H1 (cell line): ENCODE measurements around the gene COQ8B. TPM values are rescaled to one million over a fixed set of nuclear protein-coding genes. Genes with fewer than 3 reads are reported as not detected.

Experiments
- CTCF ChIA-PET: fragments of 300-600 bp; sonication (Branson Sonifier 250); formaldehyde crosslinking; loops from one replicate; lab custom pipeline; 2021; ENCODE audit not compliant: partially characterized antibody; lab: Charles Lee
- POLR2A ChIA-PET: fragments of 300-600 bp; sonication (Branson Sonifier 250); formaldehyde crosslinking; loops from one replicate; lab custom pipeline; 2021; ENCODE audit warnings: inconsistent platforms; ENCODE audit not compliant: partially characterized antibody; lab: Charles Lee
- DNase-seq, 2 experiments: peaks; one replicate each; pipeline versions ENCODE4 v3.0.0 to v3.0.0-alpha.2; 2010 to 2022; ENCODE audit warnings: low spot score in 2 of 2, low read depth in 1 of 2, mixed read lengths in 1 of 2
- FAIRE-seq: peaks from 2 replicates; lab custom pipeline; 2011; peaks lifted over from hg19 to GRCh38; lab: Jason Lieb, UNC
- H2AFZ ChIP-seq: 2 replicates; pipeline ENCODE4 v1.8.1; 2012; ENCODE audit warnings: low read length, inconsistent platforms
- H2AK5ac ChIP-seq: 2 replicates; pipeline ENCODE4 v1.6.1; 2013; ENCODE audit warnings: low read depth, low read length
- H2BK120ac ChIP-seq: replicated peaks from 2 replicates; pipeline ENCODE3; 2013; ENCODE audit warnings: low read depth, low read length, inconsistent platforms
- H2BK12ac ChIP-seq: 2 replicates; pipeline ENCODE4 v1.6.1; 2013; ENCODE audit warnings: low read depth, low read length
- H2BK15ac ChIP-seq: 2 replicates; pipeline ENCODE4 v1.6.1; 2013; ENCODE audit warnings: low read length
- H2BK20ac ChIP-seq: 2 replicates; pipeline ENCODE4 v1.6.1; 2013; ENCODE audit warnings: low read length
- H2BK5ac ChIP-seq: 2 replicates; pipeline ENCODE4 v1.6.1; 2013; ENCODE audit warnings: low read depth, low read length
- H3K14ac ChIP-seq: 2 replicates; pipeline ENCODE4 v1.6.1; 2013; ENCODE audit warnings: inconsistent platforms; ENCODE audit not compliant: insufficient read length
- H3K18ac ChIP-seq: 2 replicates; pipeline ENCODE4 v1.6.1; 2013; ENCODE audit warnings: low read length; ENCODE audit errors: extremely low read depth
- H3K23ac ChIP-seq: 2 replicates; pipeline ENCODE4 v1.6.1; 2013; ENCODE audit warnings: inconsistent platforms; ENCODE audit not compliant: insufficient read length
- H3K23me2 ChIP-seq: 2 replicates; pipeline ENCODE4 v1.6.1; 2013; ENCODE audit warnings: low read depth, low read length
- H3K27ac ChIP-seq: 2 replicates; pipeline ENCODE4 v1.6.1; 2011; ENCODE audit warnings: low read depth, low read length, inconsistent platforms
- H3K27me3 ChIP-seq, 4 experiments: replicated peaks in 1 of 4; 1 replicate in 1 of 4; 2 replicates in 3 of 4; pipeline versions ENCODE4 v1.6.1 to v1.8.1; 2011 to 2013; ENCODE audit warnings: low read length in 3 of 4, mild to moderate bottlenecking in 3 of 4, inconsistent platforms in 2 of 4, mixed read lengths in 2 of 4, moderate library complexity in 1 of 4; ENCODE audit not compliant: control insufficient read depth in 3 of 4, insufficient read depth in 3 of 4; ENCODE audit errors: extremely low read depth in 1 of 4
- H3K36me3 ChIP-seq, 4 experiments: 2 replicates each; pipeline versions ENCODE4 v1.6.1 to v1.8.1; 2011 to 2013; ENCODE audit warnings: mild to moderate bottlenecking in 4 of 4, low read length in 3 of 4, moderate library complexity in 2 of 4, control low read depth in 1 of 4, inconsistent platforms in 1 of 4; ENCODE audit not compliant: insufficient read depth in 4 of 4, control insufficient read depth in 2 of 4
- H3K4ac ChIP-seq: replicated peaks from 2 replicates; pipeline ENCODE3; 2013; ENCODE audit warnings: low read length, low read depth, mixed read lengths, inconsistent platforms; ENCODE audit not compliant: insufficient read length
- H3K4me1 ChIP-seq, 4 experiments: replicated peaks in 1 of 4; 1 replicate in 1 of 4; 2 replicates in 3 of 4; pipeline versions ENCODE4 v1.6.1 to v1.8.1; 2011 to 2013; ENCODE audit warnings: low read length in 3 of 4, inconsistent platforms in 2 of 4, mixed read lengths in 1 of 4; ENCODE audit not compliant: insufficient read depth in 4 of 4, control insufficient read depth in 3 of 4
- H3K4me2 ChIP-seq, 2 experiments: 2 replicates each; pipeline versions ENCODE4 v1.6.1 to v1.8.1; 2011 to 2013; ENCODE audit warnings: low read depth in 2 of 2, low read length in 2 of 2, control low read depth in 1 of 2, inconsistent platforms in 1 of 2, mild to moderate bottlenecking in 1 of 2; ENCODE audit not compliant: insufficient read depth in 1 of 2
- H3K4me3 ChIP-seq, 4 experiments: fragments of 200-600, 300-600 bp in 1 of 4; sonication (generic), shearing (Covaris generic), sonication (Bioruptor Twin) in 1 of 4; 2 replicates each; pipeline versions ENCODE4 v1.5.1 to v1.8.1; 2011 to 2016; ENCODE audit warnings: low read length in 4 of 4, low read depth in 3 of 4, control low read depth in 2 of 4, inconsistent platforms in 2 of 4, mild to moderate bottlenecking in 2 of 4, mixed read lengths in 1 of 4, moderate library complexity in 1 of 4; ENCODE audit not compliant: insufficient read depth in 2 of 4; ENCODE audit errors: extremely low read depth in 1 of 4
- H3K56ac ChIP-seq: replicated peaks from 2 replicates; pipeline ENCODE3; 2013; ENCODE audit warnings: low read depth, mild to moderate bottlenecking, mixed read lengths, low read length, inconsistent platforms; ENCODE audit not compliant: insufficient read length
- H3K79me1 ChIP-seq: 2 replicates; pipeline ENCODE4 v1.6.1; 2013; ENCODE audit warnings: low read depth, low read length, control low read depth
- H3K79me2 ChIP-seq, 2 experiments: 2 replicates each; pipeline versions ENCODE4 v1.6.1 to v1.8.1; 2012 to 2013; ENCODE audit warnings: low read length in 2 of 2, mild to moderate bottlenecking in 2 of 2, inconsistent platforms in 1 of 2; ENCODE audit not compliant: insufficient read depth in 2 of 2, control insufficient read depth in 1 of 2
- H3K9ac ChIP-seq, 4 experiments: replicated peaks in 1 of 4; 1 replicate in 1 of 4; 2 replicates in 3 of 4; pipeline versions ENCODE4 v1.6.1 to v1.8.1; 2011 to 2013; ENCODE audit warnings: low read depth in 3 of 4, low read length in 3 of 4, control low read depth in 2 of 4, mild to moderate bottlenecking in 2 of 4, moderate library complexity in 2 of 4, inconsistent platforms in 1 of 4; ENCODE audit errors: extremely low read depth in 1 of 4
- H3K9me3 ChIP-seq, 2 experiments: 2 replicates each; pipeline versions ENCODE4 v1.6.1 to v1.8.1; 2012 to 2013; ENCODE audit warnings: mild to moderate bottlenecking in 2 of 2, moderate library complexity in 2 of 2, control low read depth in 1 of 2, inconsistent platforms in 1 of 2, low read depth in 1 of 2, low read length in 1 of 2, mixed read lengths in 1 of 2; ENCODE audit not compliant: insufficient read depth in 2 of 2
- H4K20me1 ChIP-seq, 2 experiments: replicated peaks in 1 of 2; 2 replicates each; pipeline versions ENCODE3 to v1.8.1; 2011 to 2013; ENCODE audit warnings: inconsistent platforms in 2 of 2, low read length in 2 of 2, mild to moderate bottlenecking in 1 of 2; ENCODE audit not compliant: insufficient read depth in 2 of 2, control insufficient read depth in 1 of 2
- H4K5ac ChIP-seq: 2 replicates; pipeline ENCODE4 v1.6.1; 2013; ENCODE audit warnings: low read length, low read depth, mixed read lengths, inconsistent platforms; ENCODE audit not compliant: insufficient read length
- H4K8ac ChIP-seq: 2 replicates; pipeline ENCODE4 v1.8.0; 2013; ENCODE audit warnings: mild to moderate bottlenecking, moderate library complexity, low read length, inconsistent platforms; ENCODE audit not compliant: insufficient read depth; ENCODE audit errors: extremely low read depth
- H4K91ac ChIP-seq: replicated peaks from 2 replicates; pipeline ENCODE3; 2013; ENCODE audit warnings: low read length, mixed read lengths, inconsistent platforms; ENCODE audit not compliant: insufficient read length
- ASH2L ChIP-seq: fragments of 200-600, 300-600 bp; sonication (generic); IDR thresholded peaks from one replicate; pipeline ENCODE4 v1.7.1; 2017; ENCODE audit warnings: low read length
- BCL11A ChIP-seq, 2 experiments: IDR thresholded peaks; one replicate each; pipeline ENCODE4 v1.6.1; 2011; ENCODE audit warnings: low read depth in 2 of 2, low read length in 2 of 2, mild to moderate bottlenecking in 2 of 2
- CHD1 ChIP-seq: IDR thresholded peaks from 2 replicates; pipeline ENCODE4 v1.6.1; 2012; ENCODE audit warnings: low read depth, low read length, improper control_type of control experiment
- GABPA ChIP-seq: IDR thresholded peaks from 2 replicates; pipeline ENCODE4 v1.6.1; 2011; ENCODE audit warnings: mild to moderate bottlenecking, low read length, moderate library complexity, borderline replicate concordance; ENCODE audit not compliant: insufficient read depth
- JUN ChIP-seq: IDR thresholded peaks from 2 replicates; pipeline ENCODE4 v1.6.1; 2011; ENCODE audit warnings: low read depth, mild to moderate bottlenecking, improper control_type of control experiment, low read length
- RBBP5 ChIP-seq: IDR thresholded peaks from 2 replicates; pipeline ENCODE4 v1.7.1; 2012; ENCODE audit warnings: low read depth, mild to moderate bottlenecking, inconsistent platforms, low read length, moderate library complexity, borderline replicate concordance
- RFX5 ChIP-seq: IDR thresholded peaks from 2 replicates; pipeline ENCODE4 v1.6.1; 2011; ENCODE audit warnings: low read depth, low read length, improper control_type of control experiment, borderline replicate concordance
- SIN3A ChIP-seq, 2 experiments: IDR thresholded peaks in 1 of 2; conservative IDR thresholded peaks in 1 of 2; 2 replicates each; pipeline ENCODE4 v1.6.1; 2011 to 2012; ENCODE audit warnings: low read length in 2 of 2, improper control_type of control experiment in 1 of 2, low read depth in 1 of 2, mild to moderate bottlenecking in 1 of 2
- SIRT6 ChIP-seq: IDR thresholded peaks from one replicate; pipeline ENCODE4 v1.7.1; 2012; ENCODE audit warnings: low read length, inconsistent platforms
- TEAD4 ChIP-seq: IDR thresholded peaks from 2 replicates; pipeline ENCODE4 v1.6.1; 2012; ENCODE audit warnings: low read depth, low read length, inconsistent platforms, mixed read lengths
- YY1 ChIP-seq: IDR thresholded peaks from 2 replicates; pipeline ENCODE4 v1.6.1; 2011; ENCODE audit warnings: low read depth, mild to moderate bottlenecking, low read length
- ZNF274 ChIP-seq: IDR thresholded peaks from 2 replicates; pipeline ENCODE4 v1.7.0; 2012; ENCODE audit warnings: low read length, borderline replicate concordance; ENCODE audit errors: extremely low read depth
- WGBS, 2 experiments: shearing (Covaris generic) in 1 of 2; methylation state at CpG; one replicate each; pipeline versions ENCODE4 v1.1.6 to v1.1.7; 2013 to 2015; ENCODE audit warnings: low lambda C conversion rate in 2 of 2, mixed read lengths in 2 of 2, inconsistent platforms in 1 of 2, low coverage in 1 of 2, missing lambda C conversion rate in 1 of 2; ENCODE audit not compliant: insufficient replicate concordance in 2 of 2, insufficient coverage in 1 of 2, insufficient read length in 1 of 2; ENCODE audit errors: extremely low coverage in 1 of 2, missing lambda C conversion rate in 1 of 2; 5-methylcytosine and 5-hydroxymethylcytosine counted together
- polyA plus RNA-seq, 7 experiments: library from polyadenylated mRNA; depleted of rRNA in 3 of 7; stranded (reverse) in 5 of 7; unstranded in 2 of 7; fragments of >200 nt in 5 of 7; fragments of 200-250 nt in 2 of 7; gene quantifications; 1 replicate in 5 of 7; 2 replicates in 1 of 7; 4 replicates in 1 of 7; pipeline versions ENCODE4 v1.2.1 to v1.2.3, GENCODE V29; 2011 to 2013; ENCODE audit warnings: missing spikeins in 2 of 7, mixed read lengths in 2 of 7
- total RNA-seq: library from RNA; stranded (reverse); fragmentation: NEBNext Ultra II Directional; extraction: Animal tissue kit (Norgen Biotek cat#: 25700); gene quantifications from 2 replicates; pipeline ENCODE4 v1.2.1, GENCODE V29; 2021

The COQ8B gene
- total and polyA plus RNA-seq, 2 of the 8 experiments (the other 6 are each of a cell fraction or from before 2014, with no cell fraction given) = 41.7 to 46.1 TPM

GRCh38 chr19:40650749-40651305 lies 65.9 kb downstream of the COQ8B start:
- no peak overlapping the region for H3K23ac ChIP-seq
- no peaks in the 10 kb centered on the region for H3K4me1 ChIP-seq
- no peak overlapping the region for H2BK120ac ChIP-seq
- no peak overlapping the region for H2BK5ac ChIP-seq
- WGBS, 2 experiments = 93% methylated on average over 8 of the region's 8 CpGs; no CpG with 5 or more reads in 1 of the 2 experiments
- no peak overlapping the region for H3K14ac ChIP-seq
- no peak overlapping the region for H3K9ac ChIP-seq
- FAIRE-seq (no peak), DNase-seq (no peak)
- H3K79me1 ChIP-seq = no peaks in the 10 kb centered on the region
- no peak overlapping the region for H4K8ac ChIP-seq
- H2BK12ac ChIP-seq = no peak overlapping the region
- H4K91ac ChIP-seq = no peak overlapping the region
- H3K4me3 ChIP-seq = no peak overlapping the region
- H2BK20ac ChIP-seq = no peak overlapping the region
- H3K56ac ChIP-seq = no peak overlapping the region
- no peak overlapping the region for H2AK5ac ChIP-seq
- H3K4ac ChIP-seq = no peak overlapping the region
- no peak overlapping the region for H4K5ac ChIP-seq
- H2BK15ac ChIP-seq = no peak overlapping the region
- H3K79me2 ChIP-seq = no peaks in the 10 kb centered on the region
- no peaks in the 10 kb centered on the region for H3K27me3 ChIP-seq
- ChIA-PET POLR2A (no interaction called here), CTCF (interaction anchor here (1.2 to 1.9 kb wide), 2 partner anchors 12 to 52 kb away, joined by 3 to 7 read pairs; no protein-coding TSS in a partner anchor)
- H3K27ac ChIP-seq = no peak overlapping the region
- no peaks in the 10 kb centered on the region for H3K36me3 ChIP-seq
- no peaks in the 10 kb centered on the region for H3K23me2 ChIP-seq
- no peaks in the 10 kb centered on the region for H4K20me1 ChIP-seq
- no peak overlapping the region for H3K4me2 ChIP-seq
- TF ChIP-seq GABPA (no peak), ASH2L (no peak), RFX5 (no peak), TEAD4 (no peak), YY1 (no peak), BCL11A (IDR thresholded peaks at IDR 0.05; ENCODE audit: low read depth in 2 of 2, low read length in 2 of 2) (no peak), SIRT6 (no peak), RBBP5 (no peak), JUN (no peak), ZNF274 (no peak), SIN3A (conservative IDR thresholded peaks at IDR 0.05 in 1 of 2, IDR thresholded peaks at IDR 0.05 in 1 of 2; ENCODE audit: low read depth in 1 of 2, low read length in 2 of 2) (no peak), CHD1 (no peak)
- no peaks in the 10 kb centered on the region for H3K9me3 ChIP-seq
- no peak overlapping the region for H2AFZ ChIP-seq
- H3K18ac ChIP-seq = no peak overlapping the region
